Panc1 (cell line): ENCODE measurements around the gene MLKL. TPM values are rescaled to one million over a fixed set of nuclear protein-coding genes. Genes with fewer than 3 reads are reported as not detected.

Source experiments
- ATAC-seq: fragments of 200-7000 bp; cut with Tn5 transposase; 2 replicates; pipeline ENCODE4 v1.9.1; 2020; ENCODE audit warnings: mild to moderate bottlenecking, moderate library complexity
- BruUV-seq: library from RNA; stranded (reverse); fragments of 400-500 nt; replicated peaks from 2 replicates; lab custom pipeline; 2021; lab: Mats Ljungman, UMichigan
- CTCF ChIA-PET: fragments of 300-600 bp; sonication (Branson Sonifier 250); formaldehyde crosslinking; loops from one replicate; lab custom pipeline; 2022; ENCODE audit warnings: antibody characterized with exemption; lab: Charles Lee
- POLR2A ChIA-PET: fragments of 300-600 bp; sonication (Branson Sonifier 250); formaldehyde crosslinking; loops from one replicate; lab custom pipeline; 2022; ENCODE audit warnings: antibody characterized with exemption; lab: Charles Lee
- DNase-seq: peaks from one replicate; pipeline ENCODE4 v3.0.0-alpha.2; 2010; ENCODE audit warnings: low read depth, low spot score
- H3K27ac ChIP-seq: 2 replicates; pipeline ENCODE4 v1.5.1; 2011; ENCODE audit warnings: mild to moderate bottlenecking, low read length, inconsistent platforms
- H3K27me3 ChIP-seq: fragments of 200-500 bp; sonication (Bioruptor generic); 2 replicates; pipeline ENCODE4 v1.6.0; 2014; ENCODE audit warnings: low read length, inconsistent platforms; ENCODE audit not compliant: control insufficient read depth, insufficient read depth
- H3K36me3 ChIP-seq: fragments of 200-500 bp; sonication (Bioruptor generic); 2 replicates; pipeline ENCODE4 v1.5.1; 2014; ENCODE audit warnings: inconsistent platforms, mild to moderate bottlenecking, low read length, moderate library complexity; ENCODE audit not compliant: control insufficient read depth, insufficient read depth
- H3K4me1 ChIP-seq: 2 replicates; pipeline ENCODE4 v1.5.1; 2011; ENCODE audit warnings: inconsistent platforms, mild to moderate bottlenecking, low read length, moderate library complexity; ENCODE audit not compliant: control insufficient read depth, insufficient read depth
- H3K4me3 ChIP-seq, 2 experiments: 2 replicates each; pipeline ENCODE4 v1.5.1; 2011 to 2012; ENCODE audit warnings: low read depth in 2 of 2, low read length in 2 of 2, mild to moderate bottlenecking in 2 of 2, inconsistent platforms in 1 of 2, moderate library complexity in 1 of 2
- H3K9me3 ChIP-seq: fragments of 200-500 bp; sonication (Bioruptor generic); 2 replicates; pipeline ENCODE4 v1.5.1; 2014; ENCODE audit warnings: low read depth, mild to moderate bottlenecking, inconsistent platforms, low read length, moderate library complexity; ENCODE audit not compliant: control insufficient read depth, insufficient read depth
- POLR2AphosphoS5 ChIP-seq: IDR thresholded peaks from 2 replicates; pipeline ENCODE4 v1.6.1; 2012; ENCODE audit warnings: mild to moderate bottlenecking, low read depth, low read length, moderate library complexity
- SIN3A ChIP-seq: IDR thresholded peaks from 2 replicates; pipeline ENCODE4 v1.6.1; 2012; ENCODE audit warnings: low read depth, mild to moderate bottlenecking, low read length, moderate library complexity, borderline replicate concordance; ENCODE audit not compliant: insufficient read depth
- TCF7L2 ChIP-seq: IDR thresholded peaks from 2 replicates; pipeline ENCODE4 v1.6.1; 2011; ENCODE audit warnings: mild to moderate bottlenecking, low read depth, low read length, inconsistent platforms
- in situ Hi-C: cut with HindIII; loops from 2 replicates; pipeline ENCODE4 v1.10.0; 2016; ENCODE audit warnings: low sequenced_read_pairs, low pct_unique_long_range_greater_than_20kb
- intact Hi-C: fragments of 100-400 bp; cut with micrococcal nuclease; formaldehyde crosslinking; loops from one replicate; pipeline ENCODE4 v1.10.0; 2022; ENCODE audit not compliant: unreplicated experiment
- total RNA-seq: library from RNA; stranded (reverse); gene quantifications from one replicate; pipeline ENCODE4 v1.2.1, GENCODE V29; 2021; ENCODE audit not compliant: unreplicated experiment
- TF ChIP-seq, protein P1 (sequence below), 2 experiments: IDR thresholded peaks; 2 replicates each; pipeline ENCODE4 v1.6.1; 2011 to 2012; ENCODE audit warnings: low read depth in 2 of 2, control low read depth in 1 of 2, low read length in 1 of 2, mild to moderate bottlenecking in 1 of 2, moderate library complexity in 1 of 2; ENCODE audit not compliant: insufficient read depth in 1 of 2
- TF ChIP-seq, protein P2 (sequence below): fragments of 450-650 bp; IDR thresholded peaks from 2 replicates; pipeline ENCODE4 v1.5.1; 2017; ENCODE audit warnings: mild to moderate bottlenecking

The MLKL gene
- total RNA-seq, 1 experiment from 2014 or later = 4.8 TPM

DNA sequence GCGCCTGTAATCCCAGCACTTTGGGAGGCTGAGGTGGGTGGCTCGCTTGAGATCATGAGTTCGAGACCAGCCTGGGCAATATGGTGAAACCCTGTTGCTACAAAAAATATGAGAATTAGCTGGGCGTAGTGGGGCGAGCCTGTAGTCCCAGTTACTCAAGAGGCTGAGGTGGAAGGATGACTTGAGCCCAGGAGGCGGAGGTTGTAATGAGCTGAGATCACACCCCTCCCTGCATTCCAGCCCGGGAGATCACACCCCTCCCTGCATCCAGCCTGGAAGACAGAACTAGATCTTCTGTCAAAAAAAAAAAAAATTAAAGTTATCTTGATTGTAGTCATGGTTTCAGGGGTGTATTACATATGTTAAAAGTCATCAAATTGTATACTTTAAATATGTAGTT, 67.0 kb downstream of the MLKL start:
- Histone ChIP-seq H3K36me3 (peaks cover 41% of the 10 kb centered on the region), H3K27me3 (no peaks in the 10 kb centered on the region), H3K9me3 (no peaks in the 10 kb centered on the region), H3K27ac (no peak overlapping the region), H3K4me1 (no peaks in the 10 kb centered on the region), H3K4me3 (no peak overlapping the region)
- TF ChIP-seq, protein P1, sequence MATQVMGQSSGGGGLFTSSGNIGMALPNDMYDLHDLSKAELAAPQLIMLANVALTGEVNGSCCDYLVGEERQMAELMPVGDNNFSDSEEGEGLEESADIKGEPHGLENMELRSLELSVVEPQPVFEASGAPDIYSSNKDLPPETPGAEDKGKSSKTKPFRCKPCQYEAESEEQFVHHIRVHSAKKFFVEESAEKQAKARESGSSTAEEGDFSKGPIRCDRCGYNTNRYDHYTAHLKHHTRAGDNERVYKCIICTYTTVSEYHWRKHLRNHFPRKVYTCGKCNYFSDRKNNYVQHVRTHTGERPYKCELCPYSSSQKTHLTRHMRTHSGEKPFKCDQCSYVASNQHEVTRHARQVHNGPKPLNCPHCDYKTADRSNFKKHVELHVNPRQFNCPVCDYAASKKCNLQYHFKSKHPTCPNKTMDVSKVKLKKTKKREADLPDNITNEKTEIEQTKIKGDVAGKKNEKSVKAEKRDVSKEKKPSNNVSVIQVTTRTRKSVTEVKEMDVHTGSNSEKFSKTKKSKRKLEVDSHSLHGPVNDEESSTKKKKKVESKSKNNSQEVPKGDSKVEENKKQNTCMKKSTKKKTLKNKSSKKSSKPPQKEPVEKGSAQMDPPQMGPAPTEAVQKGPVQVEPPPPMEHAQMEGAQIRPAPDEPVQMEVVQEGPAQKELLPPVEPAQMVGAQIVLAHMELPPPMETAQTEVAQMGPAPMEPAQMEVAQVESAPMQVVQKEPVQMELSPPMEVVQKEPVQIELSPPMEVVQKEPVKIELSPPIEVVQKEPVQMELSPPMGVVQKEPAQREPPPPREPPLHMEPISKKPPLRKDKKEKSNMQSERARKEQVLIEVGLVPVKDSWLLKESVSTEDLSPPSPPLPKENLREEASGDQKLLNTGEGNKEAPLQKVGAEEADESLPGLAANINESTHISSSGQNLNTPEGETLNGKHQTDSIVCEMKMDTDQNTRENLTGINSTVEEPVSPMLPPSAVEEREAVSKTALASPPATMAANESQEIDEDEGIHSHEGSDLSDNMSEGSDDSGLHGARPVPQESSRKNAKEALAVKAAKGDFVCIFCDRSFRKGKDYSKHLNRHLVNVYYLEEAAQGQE (IDR thresholded peaks at IDR 0.05; ENCODE audit: insufficient read depth in 1 of 2, low read depth in 2 of 2, low read length in 1 of 2) = no peak
- TF ChIP-seq TCF7L2 (no peak), POLR2AphosphoS5 (no peak), SIN3A (no peak)
- TF ChIP-seq, protein P2, sequence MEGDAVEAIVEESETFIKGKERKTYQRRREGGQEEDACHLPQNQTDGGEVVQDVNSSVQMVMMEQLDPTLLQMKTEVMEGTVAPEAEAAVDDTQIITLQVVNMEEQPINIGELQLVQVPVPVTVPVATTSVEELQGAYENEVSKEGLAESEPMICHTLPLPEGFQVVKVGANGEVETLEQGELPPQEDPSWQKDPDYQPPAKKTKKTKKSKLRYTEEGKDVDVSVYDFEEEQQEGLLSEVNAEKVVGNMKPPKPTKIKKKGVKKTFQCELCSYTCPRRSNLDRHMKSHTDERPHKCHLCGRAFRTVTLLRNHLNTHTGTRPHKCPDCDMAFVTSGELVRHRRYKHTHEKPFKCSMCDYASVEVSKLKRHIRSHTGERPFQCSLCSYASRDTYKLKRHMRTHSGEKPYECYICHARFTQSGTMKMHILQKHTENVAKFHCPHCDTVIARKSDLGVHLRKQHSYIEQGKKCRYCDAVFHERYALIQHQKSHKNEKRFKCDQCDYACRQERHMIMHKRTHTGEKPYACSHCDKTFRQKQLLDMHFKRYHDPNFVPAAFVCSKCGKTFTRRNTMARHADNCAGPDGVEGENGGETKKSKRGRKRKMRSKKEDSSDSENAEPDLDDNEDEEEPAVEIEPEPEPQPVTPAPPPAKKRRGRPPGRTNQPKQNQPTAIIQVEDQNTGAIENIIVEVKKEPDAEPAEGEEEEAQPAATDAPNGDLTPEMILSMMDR = no peak
- CTCF ChIA-PET = no interaction called here
- intact Hi-C loops (no loop called here), in situ Hi-C loops (no loop called here)
- POLR2A ChIA-PET = no interaction called here
- DNase-seq (no peak), ATAC-seq (no peak)
- BruUV-seq = no TSS peak

DNA sequence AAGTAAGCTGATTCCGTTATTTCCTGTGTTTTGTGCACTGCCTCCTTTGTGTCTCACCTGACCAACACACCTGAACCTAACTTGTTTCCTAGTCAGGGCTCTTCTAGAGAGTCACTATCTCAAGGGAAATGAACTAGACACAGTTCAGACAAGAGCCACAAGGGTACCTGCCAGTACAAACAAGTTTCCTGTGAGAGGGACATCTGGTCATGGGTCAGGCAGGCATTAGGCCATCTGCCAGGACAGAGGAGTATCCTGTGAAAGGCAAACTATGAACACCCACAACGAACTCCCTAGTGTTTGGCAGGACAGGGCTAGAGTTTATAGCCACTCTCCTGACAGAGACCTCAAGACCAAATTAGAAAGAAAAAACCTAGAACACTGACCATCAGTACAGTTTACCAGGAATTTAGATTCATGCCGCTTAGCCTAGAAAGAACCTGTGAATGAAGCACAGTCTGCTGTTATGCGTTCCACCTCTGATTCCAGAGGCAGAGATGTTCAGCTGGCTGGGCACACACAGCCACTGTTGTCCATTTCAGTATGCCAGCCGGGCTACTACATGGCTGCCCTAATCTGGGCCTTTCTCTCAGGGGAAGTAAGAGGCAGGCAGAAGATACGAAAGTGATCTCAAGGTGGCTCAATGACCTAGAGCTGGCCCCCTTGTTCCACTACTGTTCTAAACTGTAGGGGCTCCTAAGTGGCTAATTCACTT, 73.0 kb downstream of the MLKL start:
- ATAC-seq = no peak
- Histone ChIP-seq H3K4me3 (no peak overlapping the region), H3K4me1 (no peaks in the 10 kb centered on the region), H3K27me3 (no peaks in the 10 kb centered on the region), H3K9me3 (no peaks in the 10 kb centered on the region), H3K36me3 (peaks cover 45% of the 10 kb centered on the region), H3K27ac (no peak overlapping the region)
- POLR2A ChIA-PET = no interaction called here
- CTCF ChIA-PET = no interaction called here
- no peak for DNase-seq
- no peak for TF ChIP-seq POLR2AphosphoS5
- TF ChIP-seq SIN3A = no peak
- no peak for TF ChIP-seq TCF7L2
- TF ChIP-seq, protein P1 (IDR thresholded peaks at IDR 0.05; ENCODE audit: insufficient read depth in 1 of 2, low read depth in 2 of 2, low read length in 1 of 2) = no peak
- TF ChIP-seq, protein P2 = no peak
- no TSS peak for BruUV-seq
- in situ Hi-C loops = no loop called here
- intact Hi-C loops = no loop called here
